SKM-1 (cell line): ENCODE data around the gene ZC3H11A.
"Not testable (repeated sequence)": the region's sequence is repeated elsewhere in the genome, so short reads cannot be mapped to it uniquely, and the experiment has no call there.

Experiments used
- DNase-seq: peaks from one replicate; lab custom pipeline; 2025; ENCODE audit not compliant: unreplicated experiment; lab: John Stamatoyannopoulos, UW

Gene ZC3H11A

DNA sequence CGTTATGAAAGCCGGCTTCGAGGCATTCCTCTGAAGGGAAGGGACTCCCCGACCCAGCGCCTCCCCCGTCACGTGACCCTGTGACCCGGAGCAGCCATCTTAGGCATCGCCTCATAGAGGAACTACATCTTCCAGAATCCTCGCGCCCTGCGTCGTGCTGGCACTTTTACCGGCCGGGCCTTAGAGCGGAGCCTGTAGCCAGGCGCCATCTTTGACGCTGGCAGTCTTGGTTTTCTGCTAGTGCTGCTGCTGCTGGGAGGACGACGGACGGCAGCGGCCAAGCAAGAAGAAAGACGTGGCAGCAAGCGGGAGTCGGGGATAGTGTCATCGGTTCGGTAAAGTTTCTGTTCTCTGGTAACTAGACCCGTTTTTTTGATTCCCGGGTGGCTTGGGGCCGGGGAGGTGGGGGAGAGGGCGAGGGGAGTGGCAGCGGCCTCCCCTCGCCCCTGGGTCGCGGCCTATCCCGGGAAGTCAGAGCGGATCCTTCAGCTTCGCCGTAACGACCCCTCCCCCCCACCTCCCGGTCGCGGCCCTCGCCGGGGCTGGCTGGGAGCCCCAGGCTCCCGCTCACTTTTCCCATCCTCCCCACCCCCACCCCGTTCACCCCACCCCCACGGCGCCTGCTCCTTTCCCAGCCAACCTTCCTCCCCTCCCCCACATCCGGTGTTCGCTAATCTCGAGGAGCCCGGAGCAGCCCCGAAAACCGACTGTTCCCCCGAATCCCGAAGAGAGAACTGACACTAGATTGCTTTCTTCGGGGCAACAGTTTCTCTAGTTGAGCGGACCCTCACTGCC, at the start of gene ZC3H11A, which contains the start of gene ZBED6:
Gene ZC3H11A (plus strand): TSS at position 183 of the 795 bp plus-strand sequence. CDS start 21,448 bp downstream, outside the sequence.
Gene ZBED6 (plus strand): TSS at position 183 of the 795 bp plus-strand sequence. CDS start 1,900 bp downstream, outside the sequence.
- DNase-seq: peak; percentile 99

- DNase-seq: no peak
Observed at GRCh38 chr1:203746281-203746680, 49.1 kb upstream of the ZC3H11A start.

DNA sequence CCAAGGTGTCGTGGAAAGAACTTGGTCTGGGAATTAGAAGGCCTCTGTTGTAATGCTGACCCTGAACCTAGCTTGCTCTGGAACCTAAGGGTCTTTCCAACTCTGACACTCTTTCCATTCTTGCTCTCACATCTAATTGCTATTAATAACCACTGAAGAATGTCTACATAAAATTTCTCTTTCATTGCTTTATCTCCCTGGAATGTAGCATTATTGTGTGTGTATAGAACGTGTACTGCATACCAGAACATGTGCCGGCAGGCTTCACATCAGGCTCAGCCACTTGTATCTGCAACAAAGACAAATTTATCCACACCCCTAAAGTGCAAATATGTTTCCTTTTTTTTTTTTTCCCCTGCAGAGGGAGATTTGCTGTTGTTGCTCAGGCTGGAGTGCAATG, 44.4 kb upstream of the ZC3H11A start:
- DNase-seq: no peak

GRCh38 chr1:203751618-203752361, 43.6 kb upstream of the ZC3H11A start:
- DNase-seq: not testable (repeated sequence)

DNA sequence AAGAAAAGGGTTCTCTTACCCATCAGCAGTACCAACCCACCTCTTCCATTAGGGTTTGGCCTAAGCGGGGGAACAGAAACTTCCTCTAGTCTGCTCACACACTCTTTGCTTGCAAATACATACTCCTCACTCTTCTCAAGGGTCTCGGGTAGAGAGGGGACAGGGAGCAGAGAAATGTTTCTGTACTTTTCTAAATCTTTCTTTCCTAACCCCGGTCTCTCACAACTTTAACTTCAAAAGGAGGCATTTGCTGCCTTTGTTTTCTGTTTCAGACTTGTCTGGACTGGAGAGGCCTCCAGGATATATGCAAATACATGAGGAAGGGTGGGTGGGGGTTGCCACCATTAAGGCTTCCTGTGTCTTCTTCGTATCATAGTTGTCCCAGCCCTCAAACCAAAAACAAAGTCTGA, 41.0 kb upstream of the ZC3H11A start:
- no peak for DNase-seq

DNA sequence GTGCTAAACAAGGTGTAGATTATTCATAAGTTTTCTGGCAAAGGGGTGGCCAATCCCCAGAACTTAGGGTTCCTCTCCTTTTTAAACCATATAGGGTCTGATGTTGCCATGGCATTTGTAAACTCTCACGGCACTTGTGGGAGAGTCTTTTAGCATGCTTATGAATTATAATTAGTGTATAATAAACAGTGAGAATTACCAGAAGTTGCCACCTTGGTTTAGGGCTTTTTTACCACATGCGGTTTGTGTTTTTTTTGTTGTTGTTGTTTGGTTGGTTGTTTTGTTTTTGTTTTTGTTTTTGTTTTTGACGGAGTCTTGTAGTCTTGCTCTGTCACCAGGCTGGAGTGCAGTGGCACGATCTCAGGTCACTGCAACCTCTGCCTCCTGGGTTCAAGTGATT, 39.4 kb upstream of the ZC3H11A start:
- no peak for DNase-seq

DNA sequence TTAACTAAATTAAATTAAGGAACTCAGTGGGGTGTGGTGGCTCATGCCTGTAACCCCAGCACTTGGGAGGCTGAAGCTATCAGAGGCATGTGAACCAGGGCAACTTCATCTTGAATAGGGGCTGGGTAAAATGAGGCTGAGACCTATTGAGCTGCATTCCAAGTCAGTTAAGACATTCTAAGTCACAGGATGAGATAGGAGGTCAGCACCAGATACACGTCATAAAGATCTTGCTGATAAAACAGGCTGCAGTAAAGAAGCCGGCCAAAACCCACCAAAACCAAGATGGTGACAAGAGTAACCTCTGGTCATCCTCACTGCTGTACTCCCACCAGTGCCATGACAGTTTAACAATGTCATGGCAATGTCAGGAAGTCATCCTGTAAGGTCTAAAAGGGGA, 36.7 kb upstream of the ZC3H11A start:
- DNase-seq: not testable (repeated sequence)

DNA sequence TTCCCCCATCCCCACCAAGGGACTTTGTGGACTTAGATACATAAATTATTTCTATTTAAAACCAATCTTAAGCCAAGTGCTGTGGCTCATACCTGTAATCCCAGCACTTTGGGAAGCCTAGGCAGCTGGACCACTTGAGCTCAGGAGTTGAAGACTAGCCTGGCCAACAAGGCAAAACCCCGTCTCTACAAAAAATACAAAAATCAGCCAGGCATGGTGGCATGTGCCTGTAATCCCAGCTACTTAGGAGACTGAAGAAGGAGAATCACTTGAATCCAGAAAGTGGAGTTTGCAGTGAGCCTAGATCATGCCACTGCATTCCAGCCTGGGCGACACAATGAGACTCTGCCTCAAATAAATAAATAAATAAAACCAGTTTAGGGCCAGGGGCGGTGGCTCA, 34.9 kb upstream of the ZC3H11A start:
- no peak for DNase-seq

DNA sequence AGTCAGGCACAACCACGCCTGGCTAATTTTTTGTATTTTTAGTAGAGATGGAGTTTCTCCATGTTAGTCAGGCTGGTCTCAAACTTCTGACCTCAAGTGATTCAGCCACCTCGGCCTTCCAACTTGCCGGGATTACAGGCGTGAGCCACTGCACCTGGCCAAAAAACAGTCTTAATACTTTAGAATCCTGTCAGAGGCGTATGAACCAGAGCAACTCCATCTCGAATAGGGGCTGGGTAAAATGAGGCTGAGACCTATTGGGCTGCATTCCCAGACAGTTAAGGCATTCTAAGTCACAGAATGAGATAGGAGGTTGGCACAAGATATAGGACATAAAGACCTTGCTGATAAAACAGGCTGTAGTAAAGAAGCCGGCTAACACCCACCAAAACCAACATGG, 33.5 kb upstream of the ZC3H11A start:
- DNase-seq: not testable (repeated sequence)

GRCh38 chr1:203763505-203763904, 31.9 kb upstream of the ZC3H11A start:
- no peak for DNase-seq

- no peak for DNase-seq
Observed at GRCh38 chr1:203764105-203765028, 31.1 kb upstream of the ZC3H11A start.

DNA sequence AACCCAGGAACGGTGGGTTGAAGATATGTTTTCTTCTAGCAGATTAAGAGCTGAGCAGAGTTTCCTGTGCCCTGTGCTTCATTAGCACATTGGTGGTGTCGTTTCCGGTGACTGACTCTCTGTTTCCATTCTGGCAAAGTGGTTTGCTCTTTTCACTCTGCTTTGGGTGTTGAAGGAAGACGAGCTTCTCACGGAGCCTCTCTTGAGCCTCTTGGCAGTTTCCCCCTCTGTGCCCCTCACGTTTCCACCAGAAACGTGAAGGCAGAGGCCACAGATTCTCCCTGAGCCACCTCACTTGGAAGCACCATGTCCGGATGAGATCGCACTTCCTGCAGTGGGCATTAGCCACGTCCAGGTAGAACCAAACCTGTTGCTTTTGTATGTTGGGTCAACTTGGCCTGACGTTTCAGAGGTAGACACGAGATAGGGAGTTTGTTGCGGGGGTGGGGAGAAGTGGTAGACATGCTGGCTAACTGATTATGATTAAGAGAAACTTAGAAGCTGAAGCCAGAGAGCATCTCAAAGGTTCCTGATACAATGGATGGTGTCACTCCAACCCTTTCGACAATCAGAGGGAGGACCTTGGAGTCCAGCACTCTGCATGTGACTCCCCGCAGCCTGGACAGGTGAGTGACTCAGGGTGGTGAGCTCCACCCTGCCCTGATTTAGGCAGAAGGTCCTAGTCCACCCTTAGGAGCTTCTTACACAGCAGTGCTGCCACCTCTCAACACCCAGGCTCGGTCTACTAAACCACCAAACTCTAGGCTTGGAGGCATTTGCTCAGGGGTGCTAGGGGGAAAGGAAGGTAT, 30.2 kb upstream of the ZC3H11A start, which contains the start of gene LAX1:
Gene LAX1 (plus strand): TSS at position 155 of the 809 bp plus-strand sequence. CDS start 383 bp downstream, at position 538.
- no peak for DNase-seq

DNA sequence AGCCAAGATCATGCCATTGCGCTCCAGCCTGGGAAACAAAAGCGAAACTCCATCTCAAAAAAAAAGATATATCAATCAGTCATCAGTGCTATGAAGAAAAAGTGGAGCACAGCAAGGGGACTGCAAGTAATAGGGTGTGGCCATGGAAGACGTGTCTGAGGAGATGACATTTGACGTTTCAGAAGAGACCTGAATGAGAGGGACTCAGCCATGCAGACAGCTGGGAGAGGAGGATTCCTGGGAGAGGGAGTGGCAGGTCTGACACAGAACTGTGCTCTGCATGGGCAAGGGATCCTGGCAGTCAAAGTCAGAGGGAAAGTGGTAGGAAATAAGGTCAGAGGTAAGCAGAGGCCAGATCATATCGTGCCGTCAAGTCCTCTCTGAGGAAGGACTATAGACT, 27.2 kb upstream of the ZC3H11A start:
- no peak for DNase-seq

DNA sequence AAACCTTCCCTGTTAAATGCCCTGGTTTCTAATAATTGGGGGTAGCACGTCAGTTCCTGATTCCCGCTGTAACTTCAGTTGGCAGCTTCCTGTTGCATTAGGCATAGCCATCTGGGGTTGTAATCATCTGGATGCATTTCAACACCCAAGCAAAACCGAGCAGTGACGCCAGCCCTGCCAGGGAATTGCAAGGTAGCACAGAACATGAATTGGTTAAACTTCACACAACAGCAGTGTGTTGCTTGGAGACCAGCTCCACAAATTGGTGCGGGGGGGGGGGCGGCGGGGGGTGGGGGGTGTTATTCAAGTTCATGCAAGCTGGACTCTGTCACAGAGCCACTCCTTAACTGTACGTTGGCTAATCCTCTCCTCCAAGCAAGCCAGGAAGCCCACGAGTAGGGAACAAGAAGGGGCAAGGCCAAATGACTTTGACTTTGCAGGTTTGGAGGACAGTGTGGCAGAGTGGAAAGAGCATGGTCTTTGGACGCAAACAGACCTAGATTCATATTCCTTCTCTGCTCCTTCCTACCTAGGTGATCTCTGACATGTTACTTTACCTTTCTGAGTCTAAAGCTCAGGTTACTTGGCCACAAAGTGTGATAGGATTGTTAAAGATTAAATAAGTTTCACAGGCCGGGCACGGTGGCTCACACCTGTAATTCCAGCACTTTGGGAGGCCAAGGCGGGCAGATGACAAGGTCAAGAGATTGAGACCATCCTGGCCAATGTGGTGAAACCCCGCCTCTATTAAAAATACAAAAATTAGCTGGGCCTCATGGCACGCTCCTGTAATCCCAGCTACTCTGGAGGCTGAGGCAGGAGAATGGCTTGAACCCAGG, 25.7 kb upstream of the ZC3H11A start:
- DNase-seq: peak; percentile 98

- DNase-seq: no peak
Observed at GRCh38 chr1:203771901-203772301, 23.5 kb upstream of the ZC3H11A start.

GRCh38 chr1:203772836-203773235, 22.6 kb upstream of the ZC3H11A start:
- DNase-seq: no peak

- no peak for DNase-seq
Observed at GRCh38 chr1:203776636-203777035, 18.8 kb upstream of the ZC3H11A start.

GRCh38 chr1:203777596-203777995, 17.8 kb upstream of the ZC3H11A start:
- no peak for DNase-seq

DNA sequence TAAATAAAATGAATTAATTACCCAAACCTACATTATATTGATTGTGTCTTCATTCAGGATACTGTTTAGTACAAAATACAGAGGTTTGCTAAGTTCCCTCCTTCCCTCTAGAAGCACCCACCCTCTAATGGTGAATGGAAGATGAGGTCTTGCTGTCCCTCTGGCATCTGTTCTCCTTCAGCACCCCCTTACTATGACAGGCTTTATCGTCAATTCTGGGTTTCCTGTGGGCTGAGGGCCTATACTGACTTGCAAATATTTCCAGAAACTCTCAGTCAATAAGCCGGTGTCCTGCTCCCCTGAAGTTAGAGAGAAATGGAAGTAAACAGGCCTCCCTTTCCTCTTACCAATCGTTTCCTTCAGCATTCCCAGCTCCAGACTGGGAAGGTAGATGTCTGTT, 17.3 kb upstream of the ZC3H11A start:
- DNase-seq: no peak
